IMR-90 (cell line): ENCODE data around the gene KCTD16. TPM values are rescaled to one million over a fixed set of nuclear protein-coding genes. Genes with fewer than 3 reads are reported as not detected.

ENCODE experiments used
- ATAC-seq: fragments of 200-7000 bp; cut with Tn5 transposase; 2 replicates; pipeline ENCODE4 v1.9.1; 2020; ENCODE audit warnings: low read depth, mild to moderate bottlenecking, moderate library complexity
- BruUV-seq: library from RNA; stranded (reverse); fragments of 400-500 nt; replicated peaks from 2 replicates; lab custom pipeline; 2021; lab: Mats Ljungman, UMichigan
- CTCF ChIA-PET: fragments of 300-600 bp; formaldehyde crosslinking; extraction: SDS; loops from one replicate; lab custom pipeline; 2021; ENCODE audit warnings: antibody characterized with exemption; lab: Yijun Ruan, JAX
- POLR2A ChIA-PET: fragments of 300-600 bp; sonication (Branson Sonifier 250); formaldehyde crosslinking; loops from one replicate; lab custom pipeline; 2022; ENCODE audit warnings: antibody characterized with exemption; ENCODE audit not compliant: unreplicated experiment; lab: Charles Lee
- DNase-seq: peaks from one replicate; pipeline ENCODE4 v3.0.0; 2013
- H2AFZ ChIP-seq: replicated peaks from 2 replicates; pipeline ENCODE3; 2013; ENCODE audit warnings: low read length, mild to moderate bottlenecking; ENCODE audit not compliant: poor library complexity
- H2AK5ac ChIP-seq: 2 replicates; pipeline ENCODE4 v1.6.1; 2013; ENCODE audit warnings: low read depth, low read length, inconsistent platforms
- H2AK9ac ChIP-seq: replicated peaks from 2 replicates; pipeline ENCODE3; 2013; ENCODE audit warnings: mild to moderate bottlenecking, low read depth, low read length, moderate library complexity; ENCODE audit not compliant: poor library complexity
- H2BK120ac ChIP-seq: 2 replicates; pipeline ENCODE4 v1.6.1; 2013; ENCODE audit warnings: low read depth, low read length, inconsistent platforms
- H2BK15ac ChIP-seq: 3 replicates; pipeline ENCODE4 v1.6.1; 2013; ENCODE audit warnings: low read depth, low read length, inconsistent platforms
- H2BK20ac ChIP-seq: 2 replicates; pipeline ENCODE4 v1.6.1; 2013; ENCODE audit warnings: low read depth, mild to moderate bottlenecking, inconsistent platforms, low read length, moderate library complexity
- H2BK5ac ChIP-seq: 2 replicates; pipeline ENCODE4 v1.6.1; 2013; ENCODE audit warnings: mild to moderate bottlenecking, low read depth, low read length, inconsistent platforms; ENCODE audit not compliant: poor library complexity, severe bottlenecking
- H3K14ac ChIP-seq: replicated peaks from 2 replicates; pipeline ENCODE4 v1.6.1; 2013; ENCODE audit warnings: low read depth, low read length, inconsistent platforms
- H3K18ac ChIP-seq: 2 replicates; pipeline ENCODE4 v1.6.1; 2013; ENCODE audit warnings: low read depth, low read length, control low read depth
- H3K23ac ChIP-seq: 2 replicates; pipeline ENCODE4 v1.6.1; 2013; ENCODE audit warnings: low read depth, low read length, inconsistent platforms
- H3K27ac ChIP-seq: 2 replicates; pipeline ENCODE4 v1.5.1; 2013; ENCODE audit warnings: mild to moderate bottlenecking, control low read depth, low read length; ENCODE audit not compliant: insufficient read depth
- H3K27me3 ChIP-seq: 2 replicates; pipeline ENCODE4 v1.6.1; 2013; ENCODE audit warnings: low read length; ENCODE audit not compliant: control insufficient read depth, insufficient read depth
- H3K36me3 ChIP-seq: 2 replicates; pipeline ENCODE4 v1.6.1; 2013; ENCODE audit warnings: low read length, mixed read lengths; ENCODE audit not compliant: control insufficient read depth, insufficient read depth
- H3K4ac ChIP-seq: 2 replicates; pipeline ENCODE4 v1.6.1; 2013; ENCODE audit warnings: low read depth, low read length, inconsistent platforms
- H3K4me1 ChIP-seq: 2 replicates; pipeline ENCODE4 v1.6.1; 2013; ENCODE audit warnings: low read length, mixed read lengths; ENCODE audit not compliant: control insufficient read depth, insufficient read depth
- H3K4me2 ChIP-seq: 2 replicates; pipeline ENCODE4 v1.6.1; 2013; ENCODE audit warnings: low read depth, mild to moderate bottlenecking, control low read depth, low read length, moderate library complexity
- H3K4me3 ChIP-seq: 2 replicates; pipeline ENCODE4 v1.5.1; 2013; ENCODE audit warnings: low read depth, mild to moderate bottlenecking, control low read depth, low read length, moderate library complexity; ENCODE audit not compliant: insufficient read depth
- H3K56ac ChIP-seq: 2 replicates; pipeline ENCODE4 v1.6.1; 2013; ENCODE audit warnings: low read length, inconsistent platforms; ENCODE audit not compliant: insufficient read depth; ENCODE audit errors: extremely low read depth
- H3K79me1 ChIP-seq, 2 experiments: 2 replicates each; pipeline ENCODE4 v1.6.1; 2013; ENCODE audit warnings: low read length in 2 of 2, inconsistent platforms in 1 of 2, low read depth in 1 of 2
- H3K9ac ChIP-seq: 2 replicates; pipeline ENCODE4 v1.6.1; 2013; ENCODE audit warnings: low read depth, low read length, control low read depth
- H3K9me1 ChIP-seq: 2 replicates; pipeline ENCODE4 v1.6.1; 2013; ENCODE audit warnings: low read length, inconsistent platforms; ENCODE audit not compliant: insufficient read depth
- H3K9me3 ChIP-seq: 2 replicates; pipeline ENCODE4 v1.6.1; 2013; ENCODE audit warnings: low read length; ENCODE audit not compliant: control insufficient read depth, insufficient read depth
- H4K20me1 ChIP-seq: 2 replicates; pipeline ENCODE4 v1.6.1; 2013; ENCODE audit warnings: low read length, inconsistent platforms; ENCODE audit not compliant: insufficient read depth
- H4K5ac ChIP-seq: 2 replicates; pipeline ENCODE4 v1.6.1; 2013; ENCODE audit warnings: mild to moderate bottlenecking, low read depth, low read length, control low read depth
- H4K8ac ChIP-seq, 2 experiments: 2 replicates each; pipeline ENCODE4 v1.6.1; 2013; ENCODE audit warnings: low read depth in 2 of 2, low read length in 2 of 2, control low read depth in 1 of 2, inconsistent platforms in 1 of 2
- H4K91ac ChIP-seq: 2 replicates; pipeline ENCODE4 v1.6.1; 2013; ENCODE audit warnings: low read depth, low read length, inconsistent platforms; ENCODE audit not compliant: insufficient read depth
- MAZ ChIP-seq: IDR thresholded peaks from 2 replicates; pipeline ENCODE4 v1.6.1; 2012; ENCODE audit warnings: low read depth, mild to moderate bottlenecking, low read length, improper control_type of control experiment, moderate library complexity, borderline replicate concordance
- NFE2L2 ChIP-seq: fragments of 150-350 bp; IDR thresholded peaks from 2 replicates; pipeline ENCODE4 v1.6.1; 2016; ENCODE audit warnings: low read depth, mild to moderate bottlenecking, low read length
- POLR2A ChIP-seq: IDR thresholded peaks from 2 replicates; pipeline ENCODE4 v1.6.1; 2012; ENCODE audit warnings: mild to moderate bottlenecking, low read depth, low read length
- RCOR1 ChIP-seq: IDR thresholded peaks from 2 replicates; pipeline ENCODE4 v1.6.1; 2012; ENCODE audit warnings: mild to moderate bottlenecking, low read length, improper control_type of control experiment; ENCODE audit not compliant: insufficient replicate concordance
- WGBS, 2 experiments: methylation state at CpG; one replicate each; pipeline versions ENCODE4 v1.1.5 to v1.1.7; 2013; ENCODE audit warnings: missing lambda C conversion rate in 2 of 2; ENCODE audit not compliant: insufficient read length in 1 of 2; ENCODE audit errors: extremely low coverage in 2 of 2; 5-methylcytosine and 5-hydroxymethylcytosine counted together
- dilution Hi-C: fragments of 300-500 bp; cut with HindIII; formaldehyde crosslinking; loops from one replicate; pipeline ENCODE4 v1.14.3; 2018; ENCODE audit warnings: low sequenced_read_pairs; ENCODE audit not compliant: unreplicated experiment
- in situ Hi-C: fragments of 300-500 bp; cut with MboI; formaldehyde crosslinking; loops from 3 replicates; pipeline ENCODE4 v1.14.3; 2019; ENCODE audit warnings: low sequenced_read_pairs, inconsistent platforms, mixed read lengths
- intact Hi-C: fragments of 100-400 bp; cut with micrococcal nuclease; formaldehyde crosslinking; loops from 2 replicates; pipeline ENCODE4 v1.10.0; 2022
- polyA plus RNA-seq, 3 experiments: library from polyadenylated mRNA; depleted of rRNA; stranded (reverse); fragments of >200 nt; gene quantifications; 2 replicates each; pipeline ENCODE4 v1.2.3, GENCODE V29; 2012; ENCODE audit warnings: low replicate concordance in 1 of 3
- total RNA-seq: library from RNA; depleted of rRNA; stranded (reverse); fragments of >200 nt; gene quantifications from 2 replicates; pipeline ENCODE4 v1.2.3, GENCODE V29; 2012

KCTD16 gene
- total and polyA plus RNA-seq, 2 of the 4 experiments (the other 2 are of a cell fraction): 0.43 to 1.1 TPM

DNA sequence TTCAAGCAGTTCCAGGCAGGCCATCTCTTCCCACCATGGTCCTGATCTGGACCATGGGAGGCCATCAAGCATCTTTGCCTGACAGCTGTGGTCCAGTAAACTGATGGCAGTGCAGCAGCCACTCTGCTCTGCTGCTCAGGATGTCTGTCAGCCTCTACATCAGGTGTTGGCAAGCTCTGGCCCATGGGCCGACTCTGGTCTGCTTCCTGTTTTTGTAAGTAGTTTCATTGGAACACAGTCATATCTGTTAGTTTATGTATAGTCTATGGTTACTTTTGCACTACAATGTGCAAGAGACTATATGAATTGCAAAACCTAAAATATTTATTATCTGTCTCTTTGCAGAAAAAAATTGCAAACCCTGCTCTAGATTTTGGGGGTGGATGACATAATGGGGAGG is 225.0 kb downstream of the KCTD16 start:
- Histone ChIP-seq H2BK20ac (no peak overlapping the region), H3K27me3 (no peaks in the 10 kb centered on the region), H3K27ac (no peak overlapping the region), H3K18ac (no peak overlapping the region), H3K4me1 (no peaks in the 10 kb centered on the region), H2AK9ac (no peak overlapping the region), H2BK120ac (no peak overlapping the region), H4K8ac (no peak overlapping the region), H4K20me1 (no peaks in the 10 kb centered on the region), H3K56ac (no peak overlapping the region), H2AFZ (no peak overlapping the region), H3K4me2 (no peak overlapping the region), H3K14ac (no peak overlapping the region), H4K5ac (no peak overlapping the region), H3K9me1 (no peaks in the 10 kb centered on the region), H2BK15ac (no peak overlapping the region), H3K36me3 (no peaks in the 10 kb centered on the region), H3K9ac (no peak overlapping the region), H2BK5ac (no peak overlapping the region), H2AK5ac (no peak overlapping the region), H3K9me3 (no peaks in the 10 kb centered on the region), H3K4ac (no peak overlapping the region), H3K23ac (no peak overlapping the region), H4K91ac (no peak overlapping the region), H3K4me3 (no peak overlapping the region), H3K79me1 (no peaks in the 10 kb centered on the region)
- ChIA-PET POLR2A (no interaction called here), CTCF (no interaction called here)
- intact Hi-C loops (no loop called here), in situ Hi-C loops (no loop called here), dilution Hi-C loops (no loop called here)
- no CpG with 5 or more reads among the region's 1 CpG for WGBS, 2 experiments
- BruUV-seq: no TSS peak
- DNase-seq (no peak), ATAC-seq (no peak)
- no peak for TF ChIP-seq RCOR1
- TF ChIP-seq MAZ: no peak
- no peak for TF ChIP-seq POLR2A
- no peak for TF ChIP-seq NFE2L2
